ENCODE results near the gene KHNYN.
A peak's percentile ranks its signal among the peaks of the same experiment; 100 is the strongest.

KHNYN gene

GRCh38 chr14:24401810-24402702 is 27.7 kb upstream of the KHNYN start:
- no peak for DNase-seq

GRCh38 chr14:24403294-24403998 is 26.3 kb upstream of the KHNYN start:
- DNase-seq, result no peak

GRCh38 chr14:24404814-24405213 is 24.9 kb upstream of the KHNYN start:
- DNase-seq, result no peak

GRCh38 chr14:24406416-24406815 is 23.3 kb upstream of the KHNYN start:
- DNase-seq, result no peak

- no peak for DNase-seq
These were observed 22.0 kb upstream of the KHNYN start for GRCh38 chr14:24407608-24408325.

- no peak for DNase-seq
These were observed 21.0 kb upstream of the KHNYN start for GRCh38 chr14:24408764-24409163.

GRCh38 chr14:24409192-24409591 is 20.6 kb upstream of the KHNYN start:
- DNase-seq, result no peak

GRCh38 chr14:24409956-24410355 is 19.8 kb upstream of the KHNYN start:
- DNase-seq, result no peak

GRCh38 chr14:24411443-24412389 is 18.0 kb upstream of the KHNYN start:
- peak; percentile 75 for DNase-seq

GRCh38 chr14:24414077-24414476 is 15.7 kb upstream of the KHNYN start:
- DNase-seq, result no peak

- DNase-seq, result no peak
These were observed 14.9 kb upstream of the KHNYN start for GRCh38 chr14:24414732-24415420.

- DNase-seq, result no peak
These were observed 14.1 kb upstream of the KHNYN start for GRCh38 chr14:24415421-24416253.

- DNase-seq, result peak; percentile 43
These were observed 13.4 kb upstream of the KHNYN start for GRCh38 chr14:24416254-24416931.

GRCh38 chr14:24416932-24417619 is 12.7 kb upstream of the KHNYN start:
- DNase-seq, result no peak

GRCh38 chr14:24417832-24418491 is 11.8 kb upstream of the KHNYN start:
- no peak for DNase-seq

- no peak for DNase-seq
These were observed 11.3 kb upstream of the KHNYN start for GRCh38 chr14:24418492-24418873.

GRCh38 chr14:24422261-24422660 is 7.5 kb upstream of the KHNYN start:
- no peak for DNase-seq

GRCh38 chr14:24422694-24423601 is 6.8 kb upstream of the KHNYN start:
- DNase-seq, result no peak

Data from hematopoietic multipotent progenitor cell treated with erythropoietin and hydrocortisone succinate and interleukin-3 and kit ligand, for 8 days (in vitro differentiated cells).